AG04450 (cell line): ENCODE results near the gene ATP5MC3. TPM values are rescaled to one million over a fixed set of nuclear protein-coding genes. Genes with fewer than 3 reads are reported as not detected.
A peak's percentile ranks its signal among the peaks of the same experiment; 100 is the strongest.

ENCODE experiments used
- CTCF ChIA-PET: fragments of 300-600, 350-600 bp; formaldehyde crosslinking; extraction: SDS; loops from one replicate; lab custom pipeline; 2022; ENCODE audit warnings: antibody characterized with exemption, inconsistent platforms; lab: Charles Lee
- POLR2A ChIA-PET: fragments of 350-600 bp; formaldehyde crosslinking; extraction: SDS; loops from one replicate; lab custom pipeline; 2021; ENCODE audit warnings: antibody characterized with exemption, inconsistent platforms; lab: Yijun Ruan, JAX
- DNase-seq: peaks from one replicate; pipeline ENCODE4 v3.0.0-alpha.2; 2011; ENCODE audit warnings: low read depth, low spot score
- H3K27ac ChIP-seq: one replicate; pipeline ENCODE4 v1.5.1; 2012; ENCODE audit warnings: low read depth, low read length, control low read depth
- H3K27me3 ChIP-seq: one replicate; pipeline ENCODE4 v1.6.0; 2012; ENCODE audit warnings: low read length; ENCODE audit not compliant: control insufficient read depth, insufficient read depth
- H3K4me3 ChIP-seq: 2 replicates; pipeline ENCODE4 v1.5.1; 2011; ENCODE audit warnings: mild to moderate bottlenecking, low read depth, low read length, control low read depth
- H3K9me3 ChIP-seq: 2 replicates; pipeline ENCODE4 v1.5.1; 2012; ENCODE audit warnings: low read length; ENCODE audit not compliant: control insufficient read depth, insufficient read depth
- CTCF ChIP-seq: IDR thresholded peaks from 2 replicates; pipeline ENCODE4 v1.5.1; 2011; ENCODE audit warnings: low read depth, low read length, control low read depth, inconsistent platforms
- polyA plus RNA-seq: library from polyadenylated mRNA; depleted of rRNA; stranded (reverse); fragments of >200 nt; gene quantifications from 2 replicates; pipeline ENCODE4 v1.2.3, GENCODE V29; 2011

Gene ATP5MC3
- polyA plus RNA-seq, 1 experiment = 519 TPM

DNA sequence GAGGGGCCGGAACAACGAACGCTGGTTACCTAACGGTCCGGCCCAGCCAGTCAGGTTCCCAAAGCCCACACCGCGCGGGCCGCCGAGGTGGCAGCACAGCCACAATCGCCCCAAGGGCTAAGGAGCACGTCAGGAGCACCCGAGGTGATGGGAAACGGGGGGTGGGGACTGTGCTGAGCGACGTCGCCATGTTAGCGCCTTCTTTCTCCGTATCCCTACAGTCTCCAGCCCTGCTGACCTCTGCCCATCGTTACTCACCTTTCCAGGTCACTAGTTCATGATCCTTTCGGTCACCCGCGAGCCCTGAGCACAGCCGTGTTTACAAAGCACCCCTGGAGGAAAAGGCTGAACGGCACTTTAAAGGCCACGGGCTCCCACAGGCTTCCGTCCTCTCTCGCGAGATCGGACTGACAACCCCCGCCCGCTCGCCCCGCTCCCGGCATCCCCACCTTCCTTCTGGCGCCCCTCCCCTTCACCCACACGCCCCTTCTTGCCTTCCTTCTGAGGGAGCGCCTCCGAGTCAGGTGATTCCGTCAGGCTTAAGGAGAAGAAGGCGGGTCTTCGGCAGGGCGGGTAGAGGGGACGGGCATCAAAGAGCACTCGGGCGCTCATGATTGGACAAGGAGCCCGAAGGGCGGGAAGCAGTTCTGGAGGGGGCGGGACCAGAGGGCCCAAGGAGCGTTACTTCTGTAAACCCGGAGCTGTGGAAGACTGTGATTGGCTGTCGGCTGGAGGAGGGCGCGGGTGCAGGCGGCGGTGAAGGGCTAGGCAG, 13.5 kb downstream of the ATP5MC3 start, which contains the start of gene ATF2:
ATF2 (minus strand) TSS at position 412 of the 772 bp plus-strand sequence. CDS start 31,760 bp downstream, outside the sequence.
- Histone ChIP-seq H3K4me3 (peak within 1 kb of the TSS; percentile 100), H3K27me3 (no peaks in the 10 kb centered on the region), H3K27ac (peak within 1 kb of the TSS; percentile 89), H3K9me3 (peaks cover 3% of the 10 kb centered on the region; the same call in 1 of the 2 replicates)
- TF ChIP-seq CTCF = no peak
- DNase-seq = peak; percentile 100
- ChIA-PET POLR2A (interaction anchor here (0.6 to 1.0 kb wide), 5 partner anchors 13 to 389 kb away, joined by 3 to 6 read pairs (median 4); partner anchors contain the start of genes ATP5MC3 and CHN1), CTCF (interaction anchor here (0.6 to 1.2 kb wide), 4 partner anchors 9 to 926 kb away, joined by 3 to 5 read pairs (median 4); no protein-coding TSS in a partner anchor)

DNA sequence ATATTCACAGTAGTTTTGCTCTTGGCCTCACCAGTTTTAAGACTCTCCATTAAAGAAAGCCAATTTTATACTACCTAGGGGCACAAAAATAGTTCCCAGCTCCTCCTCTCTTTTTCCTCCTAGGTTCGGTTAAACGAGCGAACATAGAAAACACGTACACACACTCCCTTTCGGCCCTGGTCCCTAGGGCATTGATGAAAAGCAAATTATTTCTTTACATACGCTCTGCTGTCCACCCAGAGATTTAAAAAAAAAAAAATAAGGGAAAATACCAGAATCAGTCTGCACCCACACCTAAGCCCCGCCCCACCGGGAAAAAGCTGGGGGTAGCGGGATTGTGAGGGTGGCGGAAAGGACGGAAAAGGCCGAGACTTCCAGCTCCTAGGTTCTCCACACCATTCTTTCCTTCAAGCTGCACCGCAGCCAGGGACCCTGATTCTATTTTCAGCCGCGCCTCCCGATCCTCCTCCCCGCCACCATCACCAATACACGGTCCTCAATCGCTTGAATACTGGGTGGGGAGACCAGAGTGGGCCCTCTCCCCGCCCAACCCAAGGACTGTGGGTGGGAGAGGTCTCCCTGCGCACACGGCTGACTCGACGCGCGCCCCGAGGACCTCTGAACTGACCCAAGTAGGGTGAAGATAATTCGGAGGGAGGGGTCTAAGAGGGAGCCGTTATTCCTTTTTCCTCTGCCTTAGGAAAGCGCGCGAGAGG, 14.3 kb downstream of the ATP5MC3 start:
- peaks cover 3% of the 10 kb centered on the region; the same call in 1 of the 2 replicates for H3K9me3 ChIP-seq
- TF ChIP-seq CTCF = no peak
- ChIA-PET CTCF (interaction anchor here (0.6 to 1.5 kb wide), 3 partner anchors 56 to 927 kb away, joined by 3 to 5 read pairs (median 4); no protein-coding TSS in a partner anchor), POLR2A (interaction anchor here (0.8 kb wide), 1 partner anchor 14 kb away, joined by 3 read pairs; no protein-coding TSS in a partner anchor)
- H3K27me3 ChIP-seq = no peaks in the 10 kb centered on the region
- no peak for DNase-seq
- H3K4me3 ChIP-seq = peak overlapping the region; percentile 100
- H3K27ac ChIP-seq = peak overlapping the region; percentile 89

- CTCF ChIA-PET = interaction anchor here (0.6 to 1.5 kb wide), 2 partner anchors 56 to 469 kb away, joined by 3 to 5 read pairs; no protein-coding TSS in a partner anchor
- Histone ChIP-seq H3K4me3 (peak overlapping the region; percentile 100), H3K9me3 (peaks cover 3% of the 10 kb centered on the region; the same call in 1 of the 2 replicates), H3K27ac (no peak overlapping the region), H3K27me3 (no peaks in the 10 kb centered on the region)
- no peak for DNase-seq
- no peak for TF ChIP-seq CTCF
- POLR2A ChIA-PET = interaction anchor here (0.6 kb wide), 1 partner anchor 32 kb away, joined by 4 read pairs; no protein-coding TSS in a partner anchor
Measured at GRCh38 chr2:175166216-175166824, 15.2 kb downstream of the ATP5MC3 start.

DNA sequence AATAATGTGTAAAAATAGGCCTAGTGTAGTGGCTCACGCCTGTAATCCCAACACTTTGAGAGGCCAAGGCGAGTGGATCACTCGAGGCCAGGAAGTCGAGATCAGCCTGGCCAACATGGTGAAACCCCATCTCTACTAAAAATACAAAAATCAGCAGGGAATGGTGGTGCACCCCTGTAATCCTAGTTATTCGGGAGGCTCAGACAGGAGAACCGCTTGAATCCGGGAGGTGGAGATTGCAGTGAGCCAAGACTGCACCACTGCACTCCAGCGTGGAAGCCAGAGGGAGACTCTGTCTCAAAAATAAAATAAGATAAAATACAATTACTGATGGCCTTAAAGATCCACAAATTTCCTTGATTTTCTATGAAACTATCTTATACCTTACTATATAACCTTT, 17.3 kb downstream of the ATP5MC3 start:
- no peaks in the 10 kb centered on the region for H3K27me3 ChIP-seq
- no peak for TF ChIP-seq CTCF
- DNase-seq = no peak
- H3K27ac ChIP-seq = no peak overlapping the region
- H3K4me3 ChIP-seq = no peak overlapping the region
- POLR2A ChIA-PET = no interaction called here
- H3K9me3 ChIP-seq = peaks cover 3% of the 10 kb centered on the region; the same call in 1 of the 2 replicates
- CTCF ChIA-PET = no interaction called here
